ENCODE data around the gene SLC40A1. TPM values are rescaled to one million over a fixed set of nuclear protein-coding genes. Genes with fewer than 3 reads are reported as not detected.

Gene SLC40A1
- total and polyA plus RNA-seq, 12 donors, result 9.4 to 93.9 (median 46.8) TPM

- Histone ChIP-seq H3K27me3 (peaks cover 0 to 7% (median 0%) of the 10 kb centered on the region in 7 donors), H3K9me3 (no peaks in the 10 kb centered on the region), H3K36me3 (peaks cover 0 to 3% (median 0%) of the 10 kb centered on the region in 9 donors), H3K4me3 (no peak overlapping the region), H3K4me1 (peaks cover 0 to 49% (median 20%) of the 10 kb centered on the region in 9 donors), H3K27ac (no peak overlapping the region)
- no peak for TF ChIP-seq CTCF (IDR thresholded peaks at IDR 0.05)
- 88 to 90% methylated on average over 5 of the region's 5 CpGs for WGBS, 2 donors
- no peak for ATAC-seq
- no peak for DNase-seq
- intact Hi-C loops (cut with DNase I), result loop anchor here in 5 of 10 donors (2.0 to 5.0 kb wide), 4 partner anchors 29 to 49 kb away; no protein-coding TSS in a partner anchor
Observed at GRCh38 chr2:189583227-189584198, 2.9 kb upstream of the SLC40A1 start.

- Histone ChIP-seq H3K27ac (no peak overlapping the region), H3K27me3 (peaks cover 0 to 7% (median 0%) of the 10 kb centered on the region in 7 donors), H3K9me3 (no peaks in the 10 kb centered on the region), H3K4me1 (peaks cover 0 to 56% (median 27%) of the 10 kb centered on the region in 9 donors), H3K36me3 (peaks cover 0 to 10% (median 0%) of the 10 kb centered on the region in 9 donors), H3K4me3 (no peak overlapping the region)
- no peak for TF ChIP-seq CTCF (IDR thresholded peaks at IDR 0.05)
- 87 to 99% methylated on average over 2 of the region's 2 CpGs for WGBS, 2 donors
- no peak for ATAC-seq
- intact Hi-C loops (cut with DNase I), result loop anchor here in 5 of 10 donors (2.0 to 5.0 kb wide), 4 partner anchors 30 to 50 kb away; no protein-coding TSS in a partner anchor
- no peak for DNase-seq
Observed at GRCh38 chr2:189582809-189583192, 2.2 kb upstream of the SLC40A1 start.

GRCh38 chr2:189582140-189582808, 1.7 kb upstream of the SLC40A1 start:
- TF ChIP-seq CTCF (IDR thresholded peaks at IDR 0.05), result no peak
- whole genome bisulfite sequencing, 2 donors, result 88 to 91% methylated on average over 6 of the region's 6 CpGs
- DNase-seq (no peak), ATAC-seq (no peak)
- Histone ChIP-seq H3K4me3 (peak overlapping the region in 3 of 10 donors; percentile 67 to 81 (median 71)), H3K27me3 (peaks cover 0 to 7% (median 0%) of the 10 kb centered on the region in 7 donors), H3K36me3 (peaks cover 0 to 14% (median 0%) of the 10 kb centered on the region in 9 donors), H3K27ac (peak overlapping the region in 9 of 10 donors; percentile 91 to 99 (median 96)), H3K4me1 (peaks cover 0 to 62% (median 32%) of the 10 kb centered on the region in 9 donors), H3K9me3 (no peaks in the 10 kb centered on the region)
- intact Hi-C loops (cut with DNase I), result loop anchor here in 5 of 10 donors (2.0 to 5.0 kb wide), 4 partner anchors 31 to 50 kb away; no protein-coding TSS in a partner anchor

Measured in heart right ventricle (tissue), 16 donors.